DND-41 (cell line): ENCODE results near the gene BNC1.

Source experiments
- CTCF ChIP-seq: IDR thresholded peaks from 2 replicates; pipeline ENCODE4 v1.5.1; 2012; ENCODE audit warnings: borderline replicate concordance, low read length, moderate library complexity, mild to moderate bottlenecking; ENCODE audit not compliant: poor library complexity, severe bottlenecking; ENCODE audit errors: extremely low read depth
- EZH2 ChIP-seq: IDR thresholded peaks from 3 replicates; pipeline ENCODE4 v1.6.1; 2012; ENCODE audit warnings: borderline replicate concordance, low read depth, mild to moderate bottlenecking, moderate library complexity, low read length, inconsistent platforms; ENCODE audit not compliant: severe bottlenecking

- no peak for TF ChIP-seq CTCF
- TF ChIP-seq EZH2 = no peak
Measured at GRCh38 chr15:83306561-83306960, 22.1 kb upstream of the BNC1 start.
